ENCODE results near the gene MITD1. TPM values are rescaled to one million over a fixed set of nuclear protein-coding genes. Genes with fewer than 3 reads are reported as not detected.

The MITD1 gene
- 19.3 and 23.9 TPM in 2 replicates for total RNA-seq

DNA sequence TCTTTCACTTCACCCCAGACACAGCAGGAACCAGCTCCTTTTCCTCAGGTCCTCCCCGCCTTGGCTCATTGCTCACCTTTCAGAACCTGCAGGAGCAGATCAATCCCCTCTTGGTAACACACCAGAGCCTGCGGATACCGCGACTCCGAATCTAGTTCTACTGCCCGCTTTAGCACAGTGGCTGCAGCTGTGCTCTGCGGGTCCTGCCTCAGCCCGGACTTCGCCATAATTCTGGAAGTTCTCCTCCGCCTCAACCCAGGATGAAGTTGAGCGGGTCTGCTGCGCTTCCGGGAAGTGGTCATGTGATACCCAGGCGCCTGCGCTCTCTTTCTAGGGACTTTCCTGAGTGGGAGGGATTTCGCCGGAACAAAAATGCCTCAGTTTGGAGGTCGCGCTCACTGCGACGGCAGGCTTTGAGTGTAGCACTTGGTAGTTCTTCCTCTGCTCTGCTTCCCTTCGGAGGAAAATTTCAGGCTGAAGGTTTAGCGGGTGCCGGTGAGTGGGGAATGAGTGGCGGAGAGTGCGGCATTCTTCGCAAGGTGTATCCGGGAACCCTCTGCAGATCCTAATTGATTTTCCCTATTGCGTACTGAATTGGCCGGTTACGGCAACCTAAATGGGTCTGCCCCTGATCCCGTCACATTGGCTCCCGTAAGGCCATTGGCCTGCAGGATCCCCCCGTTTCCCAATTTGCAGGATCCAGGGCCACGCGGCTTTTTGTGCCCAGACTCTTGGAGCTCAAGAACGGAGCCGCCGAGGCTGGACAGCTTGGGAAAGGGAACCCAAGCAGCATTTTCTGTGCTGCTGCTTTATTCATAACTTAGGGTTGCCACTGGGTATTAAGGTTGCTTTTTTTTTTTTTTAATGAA, at the start of gene MITD1, which contains the start of gene MRPL30:
MITD1 (minus strand) TSS at position 304 of the 869 bp plus-strand sequence; CDS start at position 227, 77 bp downstream.
MRPL30 (plus strand) TSS at position 430 of the 869 bp plus-strand sequence. CDS start 5,020 bp downstream, outside the sequence.

DNA sequence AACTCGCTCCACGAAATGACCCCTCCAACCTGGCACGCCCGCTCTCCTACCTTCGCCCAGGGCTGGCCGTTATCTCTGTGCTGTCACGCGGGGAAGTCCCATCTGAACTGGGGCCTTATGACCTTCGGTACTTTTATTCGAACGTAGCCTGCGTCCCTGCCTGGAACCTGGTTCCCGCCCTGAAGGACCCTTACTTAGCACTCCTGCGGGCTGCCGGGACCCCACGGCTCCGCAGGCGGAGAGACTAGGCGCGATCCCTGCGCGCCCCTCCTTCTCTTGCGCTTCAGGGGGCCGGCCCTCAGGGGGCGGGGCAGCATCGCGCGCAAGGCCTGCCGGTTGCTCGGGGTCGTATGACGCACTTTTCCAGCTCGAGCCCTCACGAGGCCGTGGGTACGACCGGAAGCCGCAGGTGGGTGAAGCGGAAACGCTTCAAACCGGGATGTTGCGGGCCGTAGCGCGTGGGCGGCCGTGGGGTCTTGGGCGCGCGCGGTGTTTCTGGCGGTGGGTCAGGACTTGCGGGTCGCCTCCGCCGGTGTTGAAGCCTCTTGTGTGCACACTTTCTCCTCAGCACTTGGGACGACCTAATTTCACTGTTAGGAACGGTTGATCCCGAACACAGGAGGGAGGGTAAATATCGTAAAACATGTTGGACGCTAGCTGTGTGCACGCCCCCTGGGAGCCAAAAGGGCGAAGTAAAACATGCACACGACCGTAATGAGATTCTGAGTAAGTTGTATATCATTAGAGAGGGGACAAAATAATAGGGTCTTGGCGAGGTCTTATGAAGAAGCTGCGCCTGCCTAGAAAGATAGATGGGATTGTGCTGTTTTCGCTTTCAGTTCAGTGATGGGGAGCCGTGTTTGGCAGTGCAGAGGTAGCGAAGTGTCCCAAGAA, 26.0 kb downstream of the MITD1 start, which contains the start of the genes LIPT1 and TSGA10:
LIPT1 (plus strand) TSS at position 325 of the 894 bp plus-strand sequence. CDS start 6,991 bp downstream, outside the sequence.
TSGA10 (minus strand) TSS at position 300 of the 894 bp plus-strand sequence. CDS start 45,503 bp downstream, outside the sequence.

DNA sequence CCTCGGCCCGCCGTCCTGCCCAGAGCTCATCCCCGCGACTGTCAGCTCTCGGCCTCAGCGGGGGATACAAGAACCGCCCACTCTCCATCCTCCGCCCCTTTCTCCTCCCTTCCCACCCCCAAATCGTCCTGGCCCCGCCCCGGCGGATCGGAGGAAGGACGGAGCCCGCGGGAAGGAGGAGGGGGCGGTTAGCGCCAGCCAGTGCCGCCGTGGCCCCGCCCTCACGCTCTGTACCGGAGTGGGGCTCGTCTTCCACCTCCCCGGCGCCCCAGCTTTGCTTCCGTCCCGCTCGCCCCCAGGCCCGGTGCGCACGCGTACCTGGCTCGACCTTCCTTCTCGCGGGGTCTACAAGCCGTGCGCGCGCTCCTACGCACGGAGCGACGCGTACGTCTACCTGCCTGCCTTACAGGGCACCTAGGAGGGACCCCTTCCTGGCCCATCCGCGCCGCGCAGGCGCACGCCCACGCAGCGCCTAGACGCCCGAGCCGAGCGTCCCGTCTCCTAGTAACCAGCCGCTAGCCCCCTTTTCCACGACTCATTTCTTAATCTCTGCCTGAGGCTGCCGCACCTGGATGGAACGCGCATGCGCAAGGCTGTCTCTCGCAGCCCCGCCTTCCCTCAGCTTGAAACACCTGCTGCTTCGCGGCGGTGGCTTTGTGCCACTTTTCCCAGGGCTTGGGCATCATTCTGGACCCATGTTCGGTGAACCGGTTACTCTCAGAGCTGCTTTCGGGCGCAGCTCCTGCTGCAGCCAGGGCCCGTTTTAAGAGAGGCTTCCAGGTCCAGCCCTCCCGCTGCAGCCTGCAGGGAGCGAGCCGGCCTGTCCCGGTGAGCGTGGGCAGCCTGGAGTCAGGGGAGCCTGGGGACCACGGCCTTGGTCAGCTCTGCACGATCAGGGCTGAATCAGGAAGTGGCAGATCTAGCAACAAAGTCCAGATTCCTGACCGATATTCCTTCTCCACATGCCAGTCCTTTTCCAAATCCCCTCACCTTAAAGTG, 39.4 kb downstream of the MITD1 start, which contains the start of gene C2orf15:
C2orf15 (plus strand) TSS at position 598 of the 999 bp plus-strand sequence. CDS start 8,852 bp downstream, outside the sequence.

Other genes starting within 250 kb of the MITD1 start
- 0.13 and 0.24 TPM in 2 replicates for gene CRACDL, start 244.8 kb downstream of the MITD1 start, total RNA-seq
- gene C2orf15, start 39.4 kb downstream of the MITD1 start, total RNA-seq, result not detected in 2 replicates
- 0.72 and 0.91 TPM in 2 replicates for gene TSGA10, start 26.1 kb downstream of the MITD1 start, total RNA-seq
- 1.6 and 6.1 TPM in 2 replicates for gene LIPT1, start 26.1 kb downstream of the MITD1 start, total RNA-seq
- gene MRPL30, start 126 bp upstream of the MITD1 start, total RNA-seq, result 33.0 and 48.2 TPM in 2 replicates
- gene LYG2, start 74.6 kb upstream of the MITD1 start, total RNA-seq, result not detected in 2 replicates
- gene LYG1, start 120.1 kb upstream of the MITD1 start, total RNA-seq, result not detected in 2 replicates
- gene TXNDC9, start 155.3 kb upstream of the MITD1 start, total RNA-seq, result 45.7 and 60.2 TPM in 2 replicates
- gene EIF5B, start 156.3 kb upstream of the MITD1 start, total RNA-seq, result 22.4 and 23.8 TPM in 2 replicates

All from epithelial cell of alveolus of lung (primary cell).